H1 (cell line): ENCODE data around the gene PBX3. TPM values are rescaled to one million over a fixed set of nuclear protein-coding genes. Genes with fewer than 3 reads are reported as not detected.

Source experiments
- CTCF ChIA-PET: fragments of 300-600 bp; sonication (Branson Sonifier 250); formaldehyde crosslinking; loops from one replicate; lab custom pipeline; 2021; ENCODE audit not compliant: partially characterized antibody; lab: Charles Lee
- POLR2A ChIA-PET: fragments of 300-600 bp; sonication (Branson Sonifier 250); formaldehyde crosslinking; loops from one replicate; lab custom pipeline; 2021; ENCODE audit warnings: inconsistent platforms; ENCODE audit not compliant: partially characterized antibody; lab: Charles Lee
- DNase-seq, 2 experiments: peaks; one replicate each; pipeline versions ENCODE4 v3.0.0 to v3.0.0-alpha.2; 2010 to 2022; ENCODE audit warnings: low spot score in 2 of 2, low read depth in 1 of 2, mixed read lengths in 1 of 2
- FAIRE-seq: peaks from 2 replicates; lab custom pipeline; 2011; peaks lifted over from hg19 to GRCh38; lab: Jason Lieb, UNC
- H2AFZ ChIP-seq: 2 replicates; pipeline ENCODE4 v1.8.1; 2012; ENCODE audit warnings: low read length, inconsistent platforms
- H2AK5ac ChIP-seq: 2 replicates; pipeline ENCODE4 v1.6.1; 2013; ENCODE audit warnings: low read depth, low read length
- H2BK120ac ChIP-seq: replicated peaks from 2 replicates; pipeline ENCODE3; 2013; ENCODE audit warnings: low read depth, low read length, inconsistent platforms
- H2BK12ac ChIP-seq: 2 replicates; pipeline ENCODE4 v1.6.1; 2013; ENCODE audit warnings: low read depth, low read length
- H2BK15ac ChIP-seq: 2 replicates; pipeline ENCODE4 v1.6.1; 2013; ENCODE audit warnings: low read length
- H2BK20ac ChIP-seq: 2 replicates; pipeline ENCODE4 v1.6.1; 2013; ENCODE audit warnings: low read length
- H2BK5ac ChIP-seq: 2 replicates; pipeline ENCODE4 v1.6.1; 2013; ENCODE audit warnings: low read depth, low read length
- H3K14ac ChIP-seq: 2 replicates; pipeline ENCODE4 v1.6.1; 2013; ENCODE audit warnings: inconsistent platforms; ENCODE audit not compliant: insufficient read length
- H3K18ac ChIP-seq: 2 replicates; pipeline ENCODE4 v1.6.1; 2013; ENCODE audit warnings: low read length; ENCODE audit errors: extremely low read depth
- H3K23ac ChIP-seq: 2 replicates; pipeline ENCODE4 v1.6.1; 2013; ENCODE audit warnings: inconsistent platforms; ENCODE audit not compliant: insufficient read length
- H3K23me2 ChIP-seq: 2 replicates; pipeline ENCODE4 v1.6.1; 2013; ENCODE audit warnings: low read depth, low read length
- H3K27ac ChIP-seq: 2 replicates; pipeline ENCODE4 v1.6.1; 2011; ENCODE audit warnings: low read depth, low read length, inconsistent platforms
- H3K27me3 ChIP-seq, 4 experiments: replicated peaks in 1 of 4; 1 replicate in 1 of 4; 2 replicates in 3 of 4; pipeline versions ENCODE4 v1.6.1 to v1.8.1; 2011 to 2013; ENCODE audit warnings: low read length in 3 of 4, mild to moderate bottlenecking in 3 of 4, inconsistent platforms in 2 of 4, mixed read lengths in 2 of 4, moderate library complexity in 1 of 4; ENCODE audit not compliant: control insufficient read depth in 3 of 4, insufficient read depth in 3 of 4; ENCODE audit errors: extremely low read depth in 1 of 4
- H3K36me3 ChIP-seq, 4 experiments: 2 replicates each; pipeline versions ENCODE4 v1.6.1 to v1.8.1; 2011 to 2013; ENCODE audit warnings: mild to moderate bottlenecking in 4 of 4, low read length in 3 of 4, moderate library complexity in 2 of 4, control low read depth in 1 of 4, inconsistent platforms in 1 of 4; ENCODE audit not compliant: insufficient read depth in 4 of 4, control insufficient read depth in 2 of 4
- H3K4ac ChIP-seq: replicated peaks from 2 replicates; pipeline ENCODE3; 2013; ENCODE audit warnings: low read length, low read depth, mixed read lengths, inconsistent platforms; ENCODE audit not compliant: insufficient read length
- H3K4me1 ChIP-seq, 4 experiments: replicated peaks in 1 of 4; 1 replicate in 1 of 4; 2 replicates in 3 of 4; pipeline versions ENCODE4 v1.6.1 to v1.8.1; 2011 to 2013; ENCODE audit warnings: low read length in 3 of 4, inconsistent platforms in 2 of 4, mixed read lengths in 1 of 4; ENCODE audit not compliant: insufficient read depth in 4 of 4, control insufficient read depth in 3 of 4
- H3K4me2 ChIP-seq, 2 experiments: 2 replicates each; pipeline versions ENCODE4 v1.6.1 to v1.8.1; 2011 to 2013; ENCODE audit warnings: low read depth in 2 of 2, low read length in 2 of 2, control low read depth in 1 of 2, inconsistent platforms in 1 of 2, mild to moderate bottlenecking in 1 of 2; ENCODE audit not compliant: insufficient read depth in 1 of 2
- H3K4me3 ChIP-seq, 4 experiments: fragments of 200-600, 300-600 bp in 1 of 4; sonication (generic), shearing (Covaris generic), sonication (Bioruptor Twin) in 1 of 4; 2 replicates each; pipeline versions ENCODE4 v1.5.1 to v1.8.1; 2011 to 2016; ENCODE audit warnings: low read length in 4 of 4, low read depth in 3 of 4, control low read depth in 2 of 4, inconsistent platforms in 2 of 4, mild to moderate bottlenecking in 2 of 4, mixed read lengths in 1 of 4, moderate library complexity in 1 of 4; ENCODE audit not compliant: insufficient read depth in 2 of 4; ENCODE audit errors: extremely low read depth in 1 of 4
- H3K56ac ChIP-seq: replicated peaks from 2 replicates; pipeline ENCODE3; 2013; ENCODE audit warnings: low read depth, mild to moderate bottlenecking, mixed read lengths, low read length, inconsistent platforms; ENCODE audit not compliant: insufficient read length
- H3K79me1 ChIP-seq: 2 replicates; pipeline ENCODE4 v1.6.1; 2013; ENCODE audit warnings: low read depth, low read length, control low read depth
- H3K79me2 ChIP-seq, 2 experiments: 2 replicates each; pipeline versions ENCODE4 v1.6.1 to v1.8.1; 2012 to 2013; ENCODE audit warnings: low read length in 2 of 2, mild to moderate bottlenecking in 2 of 2, inconsistent platforms in 1 of 2; ENCODE audit not compliant: insufficient read depth in 2 of 2, control insufficient read depth in 1 of 2
- H3K9ac ChIP-seq, 4 experiments: replicated peaks in 1 of 4; 1 replicate in 1 of 4; 2 replicates in 3 of 4; pipeline versions ENCODE4 v1.6.1 to v1.8.1; 2011 to 2013; ENCODE audit warnings: low read depth in 3 of 4, low read length in 3 of 4, control low read depth in 2 of 4, mild to moderate bottlenecking in 2 of 4, moderate library complexity in 2 of 4, inconsistent platforms in 1 of 4; ENCODE audit errors: extremely low read depth in 1 of 4
- H3K9me3 ChIP-seq, 2 experiments: 2 replicates each; pipeline versions ENCODE4 v1.6.1 to v1.8.1; 2012 to 2013; ENCODE audit warnings: mild to moderate bottlenecking in 2 of 2, moderate library complexity in 2 of 2, control low read depth in 1 of 2, inconsistent platforms in 1 of 2, low read depth in 1 of 2, low read length in 1 of 2, mixed read lengths in 1 of 2; ENCODE audit not compliant: insufficient read depth in 2 of 2
- H4K20me1 ChIP-seq, 2 experiments: replicated peaks in 1 of 2; 2 replicates each; pipeline versions ENCODE3 to v1.8.1; 2011 to 2013; ENCODE audit warnings: inconsistent platforms in 2 of 2, low read length in 2 of 2, mild to moderate bottlenecking in 1 of 2; ENCODE audit not compliant: insufficient read depth in 2 of 2, control insufficient read depth in 1 of 2
- H4K5ac ChIP-seq: 2 replicates; pipeline ENCODE4 v1.6.1; 2013; ENCODE audit warnings: low read length, low read depth, mixed read lengths, inconsistent platforms; ENCODE audit not compliant: insufficient read length
- H4K8ac ChIP-seq: 2 replicates; pipeline ENCODE4 v1.8.0; 2013; ENCODE audit warnings: mild to moderate bottlenecking, moderate library complexity, low read length, inconsistent platforms; ENCODE audit not compliant: insufficient read depth; ENCODE audit errors: extremely low read depth
- H4K91ac ChIP-seq: replicated peaks from 2 replicates; pipeline ENCODE3; 2013; ENCODE audit warnings: low read length, mixed read lengths, inconsistent platforms; ENCODE audit not compliant: insufficient read length
- CREB1 ChIP-seq: IDR thresholded peaks from 2 replicates; pipeline ENCODE4 v1.6.1; 2012; ENCODE audit warnings: inconsistent platforms
- CTBP2 ChIP-seq: IDR thresholded peaks from 2 replicates; pipeline ENCODE4 v1.7.0; 2011; ENCODE audit warnings: borderline replicate concordance, mild to moderate bottlenecking, moderate library complexity, mixed read lengths, low read length; ENCODE audit not compliant: insufficient read depth, insufficient read length
- MAFK ChIP-seq: IDR thresholded peaks from 2 replicates; pipeline ENCODE4 v1.6.1; 2012; ENCODE audit warnings: low read depth, mild to moderate bottlenecking, improper control_type of control experiment, low read length
- POLR2AphosphoS5 ChIP-seq: IDR thresholded peaks from 2 replicates; pipeline ENCODE4 v1.6.1; 2011; ENCODE audit warnings: low read depth, low read length
- RNF2 ChIP-seq: fragments of 200-900, 300-1000 bp; sonication (generic); IDR thresholded peaks from 2 replicates; pipeline ENCODE4 v1.7.1; 2016; ENCODE audit warnings: borderline replicate concordance, low read depth, mild to moderate bottlenecking, antibody characterized with exemption, low read length; ENCODE audit not compliant: poor library complexity, severe bottlenecking; ENCODE audit errors: missing control alignments
- TCF12 ChIP-seq: IDR thresholded peaks from 2 replicates; pipeline ENCODE4 v1.6.1; 2011; ENCODE audit warnings: low read depth, mild to moderate bottlenecking, low read length
- USF2 ChIP-seq: IDR thresholded peaks from 2 replicates; pipeline ENCODE4 v1.6.1; 2011; ENCODE audit warnings: low read length, improper control_type of control experiment
- WGBS, 2 experiments: shearing (Covaris generic) in 1 of 2; methylation state at CpG; one replicate each; pipeline versions ENCODE4 v1.1.6 to v1.1.7; 2013 to 2015; ENCODE audit warnings: low lambda C conversion rate in 2 of 2, mixed read lengths in 2 of 2, inconsistent platforms in 1 of 2, low coverage in 1 of 2, missing lambda C conversion rate in 1 of 2; ENCODE audit not compliant: insufficient replicate concordance in 2 of 2, insufficient coverage in 1 of 2, insufficient read length in 1 of 2; ENCODE audit errors: extremely low coverage in 1 of 2, missing lambda C conversion rate in 1 of 2; 5-methylcytosine and 5-hydroxymethylcytosine counted together
- polyA plus RNA-seq, 7 experiments: library from polyadenylated mRNA; depleted of rRNA in 3 of 7; stranded (reverse) in 5 of 7; unstranded in 2 of 7; fragments of >200 nt in 5 of 7; fragments of 200-250 nt in 2 of 7; gene quantifications; 1 replicate in 5 of 7; 2 replicates in 1 of 7; 4 replicates in 1 of 7; pipeline versions ENCODE4 v1.2.1 to v1.2.3, GENCODE V29; 2011 to 2013; ENCODE audit warnings: missing spikeins in 2 of 7, mixed read lengths in 2 of 7
- total RNA-seq: library from RNA; stranded (reverse); fragmentation: NEBNext Ultra II Directional; extraction: Animal tissue kit (Norgen Biotek cat#: 25700); gene quantifications from 2 replicates; pipeline ENCODE4 v1.2.1, GENCODE V29; 2021

PBX3 gene
- total and polyA plus RNA-seq, 2 of the 8 experiments (the other 6 are each of a cell fraction or from before 2014, with no cell fraction given) = 22.7 to 44.3 TPM

GRCh38 chr9:125902214-125902613 lies 155.0 kb downstream of the PBX3 start:
- H3K4me2 ChIP-seq = no peak overlapping the region
- POLR2A ChIA-PET = interaction anchor here (1.3 kb wide), 1 partner anchor 10 kb away, joined by 5 read pairs; no protein-coding TSS in a partner anchor
- H3K79me2 ChIP-seq = peaks cover 0 to 79% of the 10 kb centered on the region in 2 experiments; a peak in 2 of 4 replicates
- TF ChIP-seq RNF2 = no peak
- no peak for TF ChIP-seq TCF12
- TF ChIP-seq POLR2AphosphoS5 = no peak
- no peak for TF ChIP-seq CREB1
- TF ChIP-seq CTBP2 = no peak
- TF ChIP-seq USF2 = no peak
- no peak for TF ChIP-seq MAFK
- TF ChIP-seq, all 59 proteins: peak for 0
- Histone ChIP-seq H2BK20ac (no peak overlapping the region), H2BK120ac (no peak overlapping the region), H4K8ac (no peak overlapping the region), H3K4me3 (no peak overlapping the region), H3K79me1 (no peaks in the 10 kb centered on the region), H3K9me3 (no peaks in the 10 kb centered on the region), H4K20me1 (peaks cover 0 to 4% of the 10 kb centered on the region in 2 experiments), H2BK5ac (no peak overlapping the region), H3K23ac (no peak overlapping the region), H2BK12ac (no peak overlapping the region), H2AFZ (no peak overlapping the region), H3K27ac (no peak overlapping the region), H2BK15ac (no peak overlapping the region), H3K14ac (no peak overlapping the region), H3K36me3 (no peaks in the 10 kb centered on the region), H3K27me3 (no peaks in the 10 kb centered on the region), H3K18ac (no peak overlapping the region), H3K4ac (no peak overlapping the region), H2AK5ac (no peak overlapping the region), H4K91ac (no peak overlapping the region), H3K4me1 (peaks cover 0 to 3% (median 0%) of the 10 kb centered on the region in 4 experiments; a peak in 2 of 7 replicates), H3K56ac (no peak overlapping the region), H3K23me2 (no peaks in the 10 kb centered on the region), H4K5ac (no peak overlapping the region), H3K9ac (no peak overlapping the region)
- FAIRE-seq (no peak), DNase-seq (no peak)
- WGBS, 2 experiments = 86% methylated on average over 3 of the region's 3 CpGs; no CpG with 5 or more reads in 1 of the 2 experiments
- CTCF ChIA-PET = interaction anchor here (0.6 to 0.7 kb wide), 2 partner anchors 10 to 429 kb away, joined by 3 to 4 read pairs; no protein-coding TSS in a partner anchor
